Calu3 (cell line): ENCODE results near the gene ADPRM. TPM values are rescaled to one million over a fixed set of nuclear protein-coding genes. Genes with fewer than 3 reads are reported as not detected.

Experiments used
- Bru-seq: library from RNA; stranded (reverse); fragments of 400-500 nt; gene quantifications from one replicate; lab custom pipeline; 2021; lab: Mats Ljungman, UMichigan
- BruChase-seq, 2 experiments: library from RNA; stranded (reverse); fragments of 400-500 nt; gene quantifications; one replicate each; lab custom pipeline; 2021; lab: Mats Ljungman, UMichigan
- BruUV-seq: library from RNA; stranded (reverse); fragments of 400-500 nt; replicated peaks from 2 replicates; lab custom pipeline; 2021; lab: Mats Ljungman, UMichigan
- CTCF ChIA-PET: fragments of 300-600 bp; sonication (Branson Sonifier 250); formaldehyde crosslinking; loops from one replicate; lab custom pipeline; 2022; ENCODE audit warnings: antibody characterized with exemption; lab: Charles Lee
- DNase-seq: peaks from one replicate; pipeline ENCODE4 v3.0.0; 2022
- H3K27ac Mint-ChIP-seq: one replicate; pipeline ENCODE4 v1.8.0; 2022; ENCODE audit warnings: mixed read lengths; ENCODE audit not compliant: unreplicated experiment
- H3K27me3 Mint-ChIP-seq: one replicate; pipeline ENCODE4 v1.8.0; 2022; ENCODE audit warnings: mixed read lengths; ENCODE audit not compliant: unreplicated experiment
- H3K36me3 Mint-ChIP-seq: one replicate; pipeline ENCODE4 v1.8.0; 2022; ENCODE audit warnings: mild to moderate bottlenecking, moderate library complexity, mixed read lengths; ENCODE audit not compliant: insufficient read depth, unreplicated experiment
- H3K4me1 Mint-ChIP-seq: one replicate; pipeline ENCODE4 v1.8.0; 2022; ENCODE audit warnings: mild to moderate bottlenecking, low read depth, mixed read lengths; ENCODE audit not compliant: unreplicated experiment
- H3K4me3 Mint-ChIP-seq: one replicate; pipeline ENCODE4 v1.8.0; 2022; ENCODE audit warnings: mild to moderate bottlenecking, low read depth, moderate library complexity, mixed read lengths; ENCODE audit not compliant: unreplicated experiment
- H3K9me3 Mint-ChIP-seq: one replicate; pipeline ENCODE4 v1.8.0; 2022; ENCODE audit warnings: low read depth, mixed read lengths; ENCODE audit not compliant: unreplicated experiment
- intact Hi-C: fragments of 100-400 bp; cut with micrococcal nuclease; formaldehyde crosslinking; loops from one replicate; pipeline ENCODE4 v1.10.0; 2022; ENCODE audit not compliant: unreplicated experiment
- long read RNA-seq: library from polyadenylated mRNA; stranded (forward); transcript quantifications from one replicate; pipeline ENCODE4 v2.0.0, GENCODE V29; 2022
- total RNA-seq: library from RNA; stranded (reverse); gene quantifications from 2 replicates; pipeline ENCODE4 v1.2.3, GENCODE V29; 2022
- TF ChIP-seq, protein P1 (sequence below): fragments of 200-600 bp; IDR thresholded peaks from one replicate; pipeline ENCODE4 v1.8.0; 2022; ENCODE audit warnings: antibody characterized with exemption; ENCODE audit not compliant: unreplicated experiment

ADPRM gene, protein sequence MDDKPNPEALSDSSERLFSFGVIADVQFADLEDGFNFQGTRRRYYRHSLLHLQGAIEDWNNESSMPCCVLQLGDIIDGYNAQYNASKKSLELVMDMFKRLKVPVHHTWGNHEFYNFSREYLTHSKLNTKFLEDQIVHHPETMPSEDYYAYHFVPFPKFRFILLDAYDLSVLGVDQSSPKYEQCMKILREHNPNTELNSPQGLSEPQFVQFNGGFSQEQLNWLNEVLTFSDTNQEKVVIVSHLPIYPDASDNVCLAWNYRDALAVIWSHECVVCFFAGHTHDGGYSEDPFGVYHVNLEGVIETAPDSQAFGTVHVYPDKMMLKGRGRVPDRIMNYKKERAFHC
- total RNA-seq (3.2 and 4.2 TPM in 2 replicates), Bru-seq, nascent RNA (percentile 58 among the genes with signal in this experiment), BruChase-seq, experiment 1, labeled RNA remaining after a 6-hour chase (percentile 45 among the genes with signal in this experiment), BruChase-seq, experiment 2, labeled RNA remaining after a 2-hour chase (percentile 45 among the genes with signal in this experiment)
- long read RNA-seq, partial matches to known transcripts, result 2 of 4 reads
- long read RNA-seq, other reads (novel, unspliced or antisense), result 2 of 4 reads

DNA sequence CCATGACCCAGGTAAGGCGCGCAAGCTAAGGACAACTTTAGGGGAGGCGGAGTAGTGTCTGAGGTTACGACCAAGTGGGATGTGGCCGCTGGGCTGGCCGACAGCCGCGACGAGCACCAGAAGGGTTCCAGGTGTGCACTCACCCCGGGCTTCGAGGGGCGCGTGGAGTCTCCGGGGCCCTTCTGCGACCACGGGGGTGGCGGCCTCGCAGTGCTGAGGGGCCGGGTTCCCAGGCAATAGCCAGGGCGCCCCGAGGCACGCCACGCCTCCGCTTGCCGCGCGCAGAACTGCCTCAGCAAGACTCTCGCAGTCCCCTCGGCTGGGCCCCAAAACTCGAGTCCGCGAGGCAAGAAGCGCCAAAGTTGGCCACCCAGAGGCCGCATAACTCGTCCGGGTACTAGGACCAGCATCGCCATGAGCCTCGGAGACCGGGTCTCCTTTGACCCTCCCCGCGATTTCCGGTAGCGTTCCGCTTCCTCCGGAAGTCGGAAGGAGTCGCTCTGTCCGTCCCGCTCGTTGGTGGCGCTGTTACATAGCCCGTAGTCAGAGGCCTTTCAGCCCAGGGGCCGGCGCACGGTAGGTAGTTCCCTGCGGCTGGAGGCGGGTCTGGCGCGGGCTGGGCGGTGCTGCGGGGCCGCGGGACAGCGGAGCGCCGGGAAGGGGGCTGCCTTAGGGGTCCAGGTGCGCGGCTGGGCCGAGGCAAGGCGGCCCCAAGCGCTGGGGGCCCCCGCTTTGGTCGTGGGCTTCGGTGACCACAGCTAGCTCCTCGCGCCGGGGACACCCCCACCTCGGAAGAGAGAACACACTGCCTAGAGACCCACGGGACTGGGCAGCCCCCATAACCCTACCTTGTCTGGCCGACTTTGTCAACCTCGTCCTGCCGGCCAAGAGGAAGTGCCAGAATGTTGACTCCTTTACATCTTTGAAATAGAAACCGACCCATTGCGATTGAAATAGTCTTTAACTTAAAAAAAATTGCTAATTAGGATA is at the start of gene ADPRM, which contains the start of gene SCO1:
TSS of gene ADPRM (plus strand) at position 503 of the 990 bp plus-strand sequence. CDS start 7,333 bp downstream, outside the sequence.
TSS of gene SCO1 (minus strand) at position 442 of the 990 bp plus-strand sequence. CDS start at position 416, 26 bp downstream.
- H3K4me3 Mint-ChIP-seq, result peak within 1 kb of the TSS; percentile 74
- no peaks in the 10 kb centered on the region for H3K9me3 Mint-ChIP-seq
- intact Hi-C loops, result no loop called here
- DNase-seq, result peak; percentile 87
- CTCF ChIA-PET, result interaction anchor here (0.7 to 1.3 kb wide), 2 partner anchors 51 to 904 kb away, joined by 4 read pairs; no protein-coding TSS in a partner anchor
- TF ChIP-seq, protein P1, sequence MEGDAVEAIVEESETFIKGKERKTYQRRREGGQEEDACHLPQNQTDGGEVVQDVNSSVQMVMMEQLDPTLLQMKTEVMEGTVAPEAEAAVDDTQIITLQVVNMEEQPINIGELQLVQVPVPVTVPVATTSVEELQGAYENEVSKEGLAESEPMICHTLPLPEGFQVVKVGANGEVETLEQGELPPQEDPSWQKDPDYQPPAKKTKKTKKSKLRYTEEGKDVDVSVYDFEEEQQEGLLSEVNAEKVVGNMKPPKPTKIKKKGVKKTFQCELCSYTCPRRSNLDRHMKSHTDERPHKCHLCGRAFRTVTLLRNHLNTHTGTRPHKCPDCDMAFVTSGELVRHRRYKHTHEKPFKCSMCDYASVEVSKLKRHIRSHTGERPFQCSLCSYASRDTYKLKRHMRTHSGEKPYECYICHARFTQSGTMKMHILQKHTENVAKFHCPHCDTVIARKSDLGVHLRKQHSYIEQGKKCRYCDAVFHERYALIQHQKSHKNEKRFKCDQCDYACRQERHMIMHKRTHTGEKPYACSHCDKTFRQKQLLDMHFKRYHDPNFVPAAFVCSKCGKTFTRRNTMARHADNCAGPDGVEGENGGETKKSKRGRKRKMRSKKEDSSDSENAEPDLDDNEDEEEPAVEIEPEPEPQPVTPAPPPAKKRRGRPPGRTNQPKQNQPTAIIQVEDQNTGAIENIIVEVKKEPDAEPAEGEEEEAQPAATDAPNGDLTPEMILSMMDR, result no peak
- peak within 1 kb of the TSS; percentile 36 for H3K27ac Mint-ChIP-seq
- no TSS peak for BruUV-seq
- H3K4me1 Mint-ChIP-seq, result no peaks in the 10 kb centered on the region
- H3K27me3 Mint-ChIP-seq, result no peaks in the 10 kb centered on the region
- H3K36me3 Mint-ChIP-seq, result peaks cover 28% of the 10 kb centered on the region

DNA sequence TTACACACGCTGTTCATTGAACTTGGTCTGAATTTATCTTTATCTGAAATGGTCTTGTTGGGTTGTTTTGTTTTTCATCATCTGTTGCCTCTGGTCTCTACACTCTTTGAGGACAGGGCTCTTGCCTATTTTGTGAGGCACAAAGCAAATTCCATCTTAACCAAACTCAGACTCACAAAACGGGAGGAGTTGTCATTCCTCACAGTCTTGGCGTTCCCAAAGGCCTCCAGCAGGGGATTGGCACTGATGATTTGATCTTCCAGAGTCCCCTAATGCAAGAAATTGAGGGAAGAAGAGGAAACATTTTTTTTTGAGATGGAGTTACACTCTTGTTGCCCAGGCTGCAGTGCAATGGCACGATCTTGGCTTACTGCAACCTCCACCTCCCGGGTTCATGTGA is 49.0 kb upstream of the ADPRM start:
- Mint-ChIP-seq H3K4me1 (no peaks in the 10 kb centered on the region), H3K27ac (no peak overlapping the region), H3K27me3 (no peaks in the 10 kb centered on the region), H3K4me3 (no peak overlapping the region), H3K36me3 (no peaks in the 10 kb centered on the region), H3K9me3 (peaks cover 2% of the 10 kb centered on the region)
- BruUV-seq, result no TSS peak
- intact Hi-C loops, result loop anchor here (10.0 kb wide), 2 partner anchors 196 to 1336 kb away; no protein-coding TSS in a partner anchor
- CTCF ChIA-PET, result no interaction called here
- no peak for DNase-seq
- TF ChIP-seq, protein P1, result no peak

DNA sequence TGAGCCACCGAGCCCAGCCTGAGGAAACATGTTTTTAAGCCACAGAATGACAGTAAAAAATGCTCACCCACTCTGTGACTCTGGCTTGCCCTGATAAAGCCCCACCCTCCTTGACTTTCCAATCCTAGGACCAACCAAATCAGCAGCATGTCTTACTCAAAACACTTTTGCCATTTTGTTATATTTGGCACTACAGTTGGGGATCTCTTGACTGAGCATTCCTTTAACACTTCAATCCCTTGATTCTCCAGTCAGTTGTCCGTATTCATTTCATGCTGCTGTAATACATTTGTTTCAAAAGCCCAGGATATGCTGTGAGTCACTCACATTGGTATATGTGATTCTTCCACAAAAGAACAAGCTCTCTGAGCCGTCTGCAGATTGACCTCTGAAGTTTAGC is 48.4 kb upstream of the ADPRM start:
- Mint-ChIP-seq H3K4me1 (no peaks in the 10 kb centered on the region), H3K36me3 (no peaks in the 10 kb centered on the region), H3K27ac (no peak overlapping the region), H3K4me3 (no peak overlapping the region), H3K9me3 (peaks cover 2% of the 10 kb centered on the region), H3K27me3 (no peaks in the 10 kb centered on the region)
- BruUV-seq, result no TSS peak
- TF ChIP-seq, protein P1, result no peak
- DNase-seq, result no peak
- CTCF ChIA-PET, result no interaction called here
- intact Hi-C loops, result loop anchor here (10.0 kb wide), 2 partner anchors 196 to 1336 kb away; no protein-coding TSS in a partner anchor
